H9 (cell line): ENCODE measurements around the gene PPIF. TPM values are rescaled to one million over a fixed set of nuclear protein-coding genes. Genes with fewer than 3 reads are reported as not detected.
A peak's percentile ranks its signal among the peaks of the same experiment; 100 is the strongest.

ENCODE experiments used
- DNase-seq: peaks from one replicate; pipeline ENCODE4 v3.0.0-alpha.2; 2017
- H2AFZ ChIP-seq: one replicate; pipeline ENCODE4 v1.6.1; 2013; ENCODE audit warnings: mild to moderate bottlenecking, low read length, control low read depth, moderate library complexity
- H2AK5ac ChIP-seq: 2 replicates; pipeline ENCODE4 v1.6.1; 2013; ENCODE audit warnings: low read length, control low read depth, mixed read lengths; ENCODE audit not compliant: insufficient read length
- H2BK120ac ChIP-seq: one replicate; pipeline ENCODE4 v1.6.1; 2013; ENCODE audit warnings: low read depth, mild to moderate bottlenecking, low read length, control low read depth, inconsistent platforms; ENCODE audit not compliant: poor library complexity, severe bottlenecking
- H2BK12ac ChIP-seq: 2 replicates; pipeline ENCODE4 v1.6.1; 2013; ENCODE audit warnings: low read length, control low read depth, mixed read lengths, low read depth; ENCODE audit not compliant: insufficient read length
- H2BK15ac ChIP-seq: 2 replicates; pipeline ENCODE4 v1.6.1; 2013; ENCODE audit warnings: low read depth, low read length, control low read depth
- H2BK20ac ChIP-seq: one replicate; pipeline ENCODE4 v1.6.1; 2013; ENCODE audit warnings: low read depth, mild to moderate bottlenecking, low read length, control low read depth, inconsistent platforms; ENCODE audit not compliant: poor library complexity, severe bottlenecking
- H2BK5ac ChIP-seq: 2 replicates; pipeline ENCODE4 v1.6.1; 2013; ENCODE audit warnings: low read length, control low read depth, mixed read lengths; ENCODE audit not compliant: insufficient read length
- H3K14ac ChIP-seq: 2 replicates; pipeline ENCODE4 v1.6.1; 2013; ENCODE audit warnings: low read length, control low read depth; ENCODE audit not compliant: insufficient read depth
- H3K18ac ChIP-seq: 2 replicates; pipeline ENCODE4 v1.6.1; 2013; ENCODE audit warnings: low read depth, mild to moderate bottlenecking, mixed read lengths, low read length, control low read depth; ENCODE audit not compliant: insufficient read length
- H3K23ac ChIP-seq: 2 replicates; pipeline ENCODE4 v1.6.1; 2013; ENCODE audit warnings: low read length, control low read depth, mixed read lengths, low read depth; ENCODE audit not compliant: insufficient read length
- H3K23me2 ChIP-seq: 2 replicates; pipeline ENCODE4 v1.6.1; 2013; ENCODE audit warnings: low read depth, mild to moderate bottlenecking, mixed read lengths, low read length, control low read depth; ENCODE audit not compliant: insufficient read length, poor library complexity, severe bottlenecking
- H3K27ac ChIP-seq: 2 replicates; pipeline ENCODE4 v1.5.1; 2013; ENCODE audit warnings: low read length, control low read depth, mixed read lengths, low read depth; ENCODE audit not compliant: insufficient read length
- H3K27me3 ChIP-seq: 2 replicates; pipeline ENCODE4 v1.6.1; 2013; ENCODE audit warnings: low read length, control low read depth, inconsistent platforms; ENCODE audit not compliant: insufficient read depth
- H3K4ac ChIP-seq: 2 replicates; pipeline ENCODE4 v1.6.1; 2013; ENCODE audit warnings: low read depth, mild to moderate bottlenecking, control low read depth, inconsistent platforms, low read length, moderate library complexity
- H3K4me1 ChIP-seq: 2 replicates; pipeline ENCODE4 v1.6.1; 2013; ENCODE audit warnings: low read length, control low read depth, inconsistent platforms; ENCODE audit not compliant: insufficient read depth
- H3K4me2 ChIP-seq: 2 replicates; pipeline ENCODE4 v1.6.1; 2013; ENCODE audit warnings: low read length, control low read depth, mixed read lengths; ENCODE audit not compliant: insufficient read length, insufficient read depth
- H3K56ac ChIP-seq: 2 replicates; pipeline ENCODE4 v1.6.1; 2013; ENCODE audit warnings: low read depth, mild to moderate bottlenecking, mixed read lengths, low read length, control low read depth; ENCODE audit not compliant: insufficient read length
- H3K79me1 ChIP-seq: 2 replicates; pipeline ENCODE4 v1.6.1; 2013; ENCODE audit warnings: low read depth, mild to moderate bottlenecking, moderate library complexity, low read length, control low read depth, inconsistent platforms; ENCODE audit not compliant: insufficient read depth, poor library complexity, severe bottlenecking
- H3K79me2 ChIP-seq: 2 replicates; pipeline ENCODE4 v1.6.1; 2013; ENCODE audit warnings: low read length, control low read depth, inconsistent platforms; ENCODE audit not compliant: insufficient read depth
- H3K9ac ChIP-seq: 2 replicates; pipeline ENCODE4 v1.6.1; 2013; ENCODE audit warnings: low read length, control low read depth, mixed read lengths; ENCODE audit not compliant: insufficient read length; ENCODE audit errors: extremely low read depth
- H3K9me3 ChIP-seq: one replicate; pipeline ENCODE4 v1.6.1; 2013; ENCODE audit warnings: low read depth, low read length, inconsistent platforms; ENCODE audit not compliant: control insufficient read depth
- H3T11ph ChIP-seq: one replicate; pipeline ENCODE4 v1.6.1; 2013; ENCODE audit warnings: mild to moderate bottlenecking, low read length, control low read depth, inconsistent platforms
- H4K20me1 ChIP-seq: one replicate; pipeline ENCODE4 v1.6.1; 2013; ENCODE audit not compliant: control insufficient read depth, insufficient read length, insufficient read depth
- H4K5ac ChIP-seq: 2 replicates; pipeline ENCODE4 v1.6.1; 2013; ENCODE audit warnings: low read depth, mild to moderate bottlenecking, mixed read lengths, low read length, control low read depth; ENCODE audit not compliant: insufficient read length
- H4K8ac ChIP-seq: replicated peaks from 2 replicates; pipeline ENCODE4 v1.6.1; 2013; ENCODE audit warnings: low read length, control low read depth, mixed read lengths, low read depth; ENCODE audit not compliant: insufficient read length
- H4K91ac ChIP-seq: 2 replicates; pipeline ENCODE4 v1.6.1; 2013; ENCODE audit warnings: low read depth, mild to moderate bottlenecking, moderate library complexity, mixed read lengths, low read length, control low read depth; ENCODE audit not compliant: insufficient read length
- H3K27ac Mint-ChIP-seq, 3 experiments: 2 replicates in 2 of 3; 3 replicates in 1 of 3; pipeline ENCODE4 v1.8.0; 2020 to 2021; ENCODE audit warnings: mixed read lengths in 3 of 3, mild to moderate bottlenecking in 1 of 3, moderate library complexity in 1 of 3
- H3K27me3 Mint-ChIP-seq: 2 replicates; pipeline ENCODE4 v1.8.0; 2021; ENCODE audit warnings: low read depth, mild to moderate bottlenecking, moderate library complexity, mixed read lengths
- H3K36me3 Mint-ChIP-seq, 3 experiments: 2 replicates in 2 of 3; 3 replicates in 1 of 3; pipeline ENCODE4 v1.8.0; 2020 to 2021; ENCODE audit warnings: low read depth in 3 of 3, mixed read lengths in 3 of 3; ENCODE audit not compliant: insufficient read depth in 1 of 3
- H3K4me1 Mint-ChIP-seq, 2 experiments: 2 replicates each; pipeline ENCODE4 v1.8.0; 2020; ENCODE audit warnings: mixed read lengths in 2 of 2
- H3K4me3 Mint-ChIP-seq, 2 experiments: 2 replicates in 1 of 2; 3 replicates in 1 of 2; pipeline ENCODE4 v1.8.0; 2020 to 2021; ENCODE audit warnings: mild to moderate bottlenecking in 2 of 2, mixed read lengths in 2 of 2, moderate library complexity in 1 of 2
- H3K9me3 Mint-ChIP-seq, 2 experiments: 2 replicates in 1 of 2; 3 replicates in 1 of 2; pipeline ENCODE4 v1.8.0; 2020; ENCODE audit warnings: mild to moderate bottlenecking in 2 of 2, mixed read lengths in 2 of 2, moderate library complexity in 1 of 2
- CTCF ChIP-seq: fragments of 200-600 bp; sonication (generic); conservative IDR thresholded peaks from 3 replicates; pipeline ENCODE4 v1.8.0; 2021; ENCODE audit warnings: antibody characterized with exemption, mild to moderate bottlenecking
- WGBS: extraction: QIAGEN DNeasy Blood & Tissue Kit; methylation state at CpG from one replicate; pipeline ENCODE4 v1.1.7; 2013; ENCODE audit warnings: missing lambda C conversion rate, low lambda C conversion rate, mixed read lengths; ENCODE audit not compliant: insufficient read length; ENCODE audit errors: extremely low coverage; 5-methylcytosine and 5-hydroxymethylcytosine counted together
- total RNA-seq: library from RNA; stranded (reverse); gene quantifications from 2 replicates; pipeline ENCODE4 v1.2.1, GENCODE V29; 2021

The PPIF gene
- total RNA-seq, 1 experiment from 2014 or later, result 79.7 TPM

GRCh38 chr10:79315602-79315920 lies 31.7 kb upstream of the PPIF start:
- no peaks in the 10 kb centered on the region for H3K79me1 ChIP-seq
- peaks cover 10% of the 10 kb centered on the region; the same call in 1 of the 2 replicates for H3K4me1 ChIP-seq
- H3K27me3 ChIP-seq, result no peaks in the 10 kb centered on the region
- H4K91ac ChIP-seq, result no peak overlapping the region
- no peaks in the 10 kb centered on the region for H3K79me2 ChIP-seq
- H4K8ac ChIP-seq, result no peak overlapping the region
- Mint-ChIP-seq H3K4me3 (no peak overlapping the region), H3K27me3 (peaks cover 8% of the 10 kb centered on the region), H3K27ac (peak overlapping the region in 1 of 3 experiments; percentile 37; a peak in 1 of 7 replicates), H3K36me3 (peaks cover 9 to 19% (median 17%) of the 10 kb centered on the region in 3 experiments), H3K4me1 (peaks cover 26 to 29% of the 10 kb centered on the region in 2 experiments), H3K9me3 (peaks cover 4 to 9% of the 10 kb centered on the region in 2 experiments; a peak in 4 of 5 replicates)
- H3K4me2 ChIP-seq, result no peak overlapping the region
- H2BK12ac ChIP-seq, result no peak overlapping the region
- H2BK120ac ChIP-seq, result no peak overlapping the region
- no peak for DNase-seq
- no peak overlapping the region for H3T11ph ChIP-seq
- no peak overlapping the region for H3K18ac ChIP-seq
- TF ChIP-seq CTCF, result no peak
- no peak overlapping the region for H4K5ac ChIP-seq
- no peaks in the 10 kb centered on the region for H4K20me1 ChIP-seq
- H3K9ac ChIP-seq, result no peak overlapping the region
- no peak overlapping the region for H3K23ac ChIP-seq
- H2BK15ac ChIP-seq, result no peak overlapping the region
- H3K9me3 ChIP-seq, result no peaks in the 10 kb centered on the region
- no peaks in the 10 kb centered on the region for H3K23me2 ChIP-seq
- H2AK5ac ChIP-seq, result no peak overlapping the region
- no peak overlapping the region for H3K4ac ChIP-seq
- H2BK5ac ChIP-seq, result no peak overlapping the region
- no peak overlapping the region for H2BK20ac ChIP-seq
- H3K56ac ChIP-seq, result no peak overlapping the region
- H3K14ac ChIP-seq, result no peak overlapping the region
- no peak overlapping the region for H2AFZ ChIP-seq
- no CpG with 5 or more reads among the region's 11 CpGs for WGBS
- H3K27ac ChIP-seq, result no peak overlapping the region
